ENCODE measurements around the gene LCN12. TPM values are rescaled to one million over a fixed set of nuclear protein-coding genes. Genes with fewer than 3 reads are reported as not detected.
"Not testable (repeated sequence)": the region's sequence is repeated elsewhere in the genome, so short reads cannot be mapped to it uniquely, and the experiment has no call there.

LCN12 gene
- total RNA-seq, 2 experiments from 2014 or later = 0.68 to 1.2 TPM

GRCh38 chr9:137001857-137002645 is 50.0 kb downstream of the LCN12 start:
- H3K36me3 Mint-ChIP-seq = no peaks in the 10 kb centered on the region
- peaks cover 5% of the 10 kb centered on the region for H3K27me3 Mint-ChIP-seq
- CTCF ChIA-PET = interaction anchor here (0.9 to 14.3 kb wide), 6 partner anchors 9 to 66 kb away, joined by 3 to 234 read pairs (median 6); partner anchors contain the start of genes ABCA2, FUT7 and PAXX

GRCh38 chr9:137002646-137003041 is 50.6 kb downstream of the LCN12 start:
- Mint-ChIP-seq H3K9me3 (ENCODE audit: low read depth) (no peaks in the 10 kb centered on the region), H3K27ac (no peak overlapping the region), H3K36me3 (no peaks in the 10 kb centered on the region), H3K27me3 (peaks cover 5% of the 10 kb centered on the region), H3K4me3 (no peak overlapping the region), H3K4me1 (peaks cover 55% of the 10 kb centered on the region)
- no peak for DNase-seq
- no peak for ATAC-seq
- CTCF ChIA-PET = interaction anchor here (0.9 to 14.3 kb wide), 6 partner anchors 10 to 65 kb away, joined by 3 to 234 read pairs (median 6); partner anchors contain the start of genes ABCA2, FUT7 and PAXX

More at GRCh38 chr9:137001857-137002645, 50.0 kb downstream of the LCN12 start:
- H3K9me3 Mint-ChIP-seq (ENCODE audit: low read depth) = no peaks in the 10 kb centered on the region
- ATAC-seq (no peak), DNase-seq (no peak)
- no peak overlapping the region for H3K27ac Mint-ChIP-seq
- H3K4me1 Mint-ChIP-seq = peaks cover 61% of the 10 kb centered on the region
- no peak overlapping the region for H3K4me3 Mint-ChIP-seq

DNA sequence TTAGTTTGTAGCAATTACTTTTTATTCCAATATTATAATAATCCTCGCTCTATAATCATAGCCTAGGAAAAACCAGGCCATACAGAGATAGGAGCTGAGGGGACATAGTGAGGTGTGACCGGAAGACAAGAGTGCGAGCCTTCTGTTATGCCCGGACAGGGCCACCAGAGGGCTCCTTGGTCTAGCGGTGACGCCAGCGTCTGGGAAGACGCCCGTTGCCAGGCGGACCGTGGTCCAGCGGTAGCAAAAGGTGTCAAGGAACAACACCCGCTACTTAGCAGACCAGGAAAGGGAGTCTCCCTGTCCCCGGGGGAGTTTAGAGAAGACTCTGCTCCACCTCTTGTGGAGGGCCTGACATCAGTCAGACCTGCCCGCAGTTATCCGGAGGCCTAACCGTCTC is 52.2 kb downstream of the LCN12 start:
- H3K4me3 Mint-ChIP-seq; ATAC-seq; DNase-seq; H3K27ac Mint-ChIP-seq; H3K36me3 Mint-ChIP-seq; H3K9me3 Mint-ChIP-seq (ENCODE audit: low read depth); H3K27me3 Mint-ChIP-seq: not testable (repeated sequence)
- H3K4me1 Mint-ChIP-seq = peaks cover 40% of the 10 kb centered on the region
- CTCF ChIA-PET = interaction anchor here (14.3 kb wide), 1 partner anchor 27 kb away, joined by 234 read pairs; the partner anchor contains the start of genes ABCA2 and FUT7

Other genes starting within 250 kb of the LCN12 start
- gene DIPK1B, start 239.7 kb upstream of the LCN12 start, total RNA-seq = not detected
- under 1 TPM in 1 of 2 experiments, not detected in 1; 0.68 TPM for gene LCN10, start 209.3 kb upstream of the LCN12 start, total RNA-seq
- not detected for gene LCN6, start 203.7 kb upstream of the LCN12 start, total RNA-seq
- not detected for gene LCN8, start 194.0 kb upstream of the LCN12 start, total RNA-seq
- not detected for gene LCN15, start 187.8 kb upstream of the LCN12 start, total RNA-seq
- 10 to 100 TPM; 31.7 to 32.8 TPM for gene TMEM141, start 160.9 kb upstream of the LCN12 start, total RNA-seq
- gene CCDC183, start 155.9 kb upstream of the LCN12 start, total RNA-seq = under 1 TPM; 0.26 to 0.91 TPM
- gene RABL6, start 144.3 kb upstream of the LCN12 start, total RNA-seq = 100 to 1,000 TPM; 113 to 123 TPM
- 1 to 10 TPM; 3.9 to 4.4 TPM for gene AJM1, start 109.8 kb upstream of the LCN12 start, total RNA-seq
- 100 to 1,000 TPM in 1 of 2 experiments, 10 to 100 TPM in 1; 96.8 to 116 TPM for gene PHPT1, start 102.9 kb upstream of the LCN12 start, total RNA-seq
- 10 to 100 TPM; 13.4 to 15.5 TPM for gene MAMDC4, start 99.9 kb upstream of the LCN12 start, total RNA-seq
- 100 to 1,000 TPM; 283 to 360 TPM for gene EDF1, start 86.0 kb upstream of the LCN12 start, total RNA-seq
- 10 to 100 TPM; 58.4 to 67.6 TPM for gene TRAF2, start 65.8 kb upstream of the LCN12 start, total RNA-seq
- gene FBXW5, start 7.5 kb upstream of the LCN12 start, total RNA-seq = 100 to 1,000 TPM; 106 to 107 TPM
- gene C8G, start 7.0 kb upstream of the LCN12 start, total RNA-seq = 1 to 10 TPM in 1 of 2 experiments, not detected in 1; 1.7 TPM
- 1 to 10 TPM; 1.2 to 3.2 TPM for gene PTGDS, start 25.2 kb downstream of the LCN12 start, total RNA-seq
- gene LCNL1, start 30.7 kb downstream of the LCN12 start, total RNA-seq = under 1 TPM in 1 of 2 experiments, not detected in 1; 0.09 TPM
- 10 to 100 TPM; 68.6 to 94.8 TPM for gene PAXX, start 40.1 kb downstream of the LCN12 start, total RNA-seq
- 1 to 10 TPM; 3.8 to 7.8 TPM for gene CLIC3, start 44.3 kb downstream of the LCN12 start, total RNA-seq
- gene ABCA2, start 76.0 kb downstream of the LCN12 start, total RNA-seq = 10 to 100 TPM; 30.0 to 73.6 TPM
- gene FUT7, start 79.8 kb downstream of the LCN12 start, total RNA-seq = 1 to 10 TPM in 1 of 2 experiments, under 1 TPM in 1; 0.68 to 2.8 TPM
- gene NPDC1, start 93.9 kb downstream of the LCN12 start, total RNA-seq = 10 to 100 TPM; 30.4 to 55.6 TPM
- gene ENTPD2, start 101.8 kb downstream of the LCN12 start, total RNA-seq = not detected
- gene SAPCD2, start 118.3 kb downstream of the LCN12 start, total RNA-seq = 10 to 100 TPM; 31.9 to 40.1 TPM
- 10 to 100 TPM; 32.6 to 35.3 TPM for gene UAP1L1, start 125.2 kb downstream of the LCN12 start, total RNA-seq
- gene MAN1B1, start 134.7 kb downstream of the LCN12 start, total RNA-seq = 10 to 100 TPM; 43.8 to 60.6 TPM
- 100 to 1,000 TPM; 271 to 321 TPM for gene DPP7, start 162.5 kb downstream of the LCN12 start, total RNA-seq
- not detected for gene GRIN1, start 186.9 kb downstream of the LCN12 start, total RNA-seq
- under 1 TPM in 1 of 2 experiments, not detected in 1; 0.30 TPM for gene LRRC26, start 217.8 kb downstream of the LCN12 start, total RNA-seq
- gene TMEM210, start 219.8 kb downstream of the LCN12 start, total RNA-seq = not detected
- gene ANAPC2, start 236.3 kb downstream of the LCN12 start, total RNA-seq = 10 to 100 TPM; 59.8 to 69.7 TPM
- gene SSNA1, start 236.4 kb downstream of the LCN12 start, total RNA-seq = 10 to 100 TPM; 80.2 to 91.3 TPM
- 10 to 100 TPM; 11.1 to 13.3 TPM for gene TPRN, start 248.5 kb downstream of the LCN12 start, total RNA-seq

All from activated CD8-positive, alpha-beta memory T cell treated with anti-CD3 and anti-CD28 coated beads, Interleukin-2, amount 10 ng/mL, durations not matched to agents 7 days and 5 days (primary cell).